ENCODE data around the gene GPR17. TPM values are rescaled to one million over a fixed set of nuclear protein-coding genes. Genes with fewer than 3 reads are reported as not detected.

Gene GPR17
- total and polyA plus RNA-seq, 9 of the 15 experiments (the other 6 are each of a cell fraction or from before 2014, with no cell fraction given): not detected

GRCh38 chr2:127638361-127639110 lies 7.4 kb upstream of the GPR17 start:
- intact Hi-C loops (cut with micrococcal nuclease) (no loop called here), in situ Hi-C loops (cut with MboI) (no loop called here)
- Histone ChIP-seq H3K79me2 (ENCODE audit: control insufficient read depth, insufficient read depth, low read length) (no peaks in the 10 kb centered on the region), H3K9ac (ENCODE audit: insufficient read depth in 1 of 2, low read depth in 2 of 2, low read length in 2 of 2) (peak overlapping the region in 1 of 2 experiments; percentile 76; a peak in 2 of 4 replicates), H3K4me3 (no peak overlapping the region), H3K4me1 (replicated peaks in 1 of 2; ENCODE audit: control insufficient read depth in 2 of 2, insufficient read depth in 2 of 2, low read length in 2 of 2) (peaks cover 14 to 73% of the 10 kb centered on the region in 2 experiments), H3K27ac (ENCODE audit: extremely low read depth, low read depth, low read length) (no peak overlapping the region), H3K9me3 (replicated peaks; ENCODE audit: control insufficient read depth, insufficient read depth, low read depth, low read length) (no peaks in the 10 kb centered on the region), H4K20me1 (replicated peaks; ENCODE audit: control insufficient read depth, insufficient read depth, low read length) (no peaks in the 10 kb centered on the region; the same call in 1 of the 2 replicates), H2AFZ (ENCODE audit: low read depth, low read length) (peak overlapping the region; percentile 78), H3K36me3 (ENCODE audit: control insufficient read depth, insufficient read depth, low read length) (no peaks in the 10 kb centered on the region), H3K9me1 (ENCODE audit: control insufficient read depth, insufficient read depth, low read length) (no peaks in the 10 kb centered on the region), H3K4me2 (ENCODE audit: insufficient read depth, low read length) (peak overlapping the region; percentile 41), H3K27me3 (ENCODE audit: control insufficient read depth in 2 of 2, insufficient read depth in 2 of 2, low read length in 2 of 2) (peaks cover 0 to 14% of the 10 kb centered on the region in 2 experiments; a peak in 2 of 5 replicates)
- 34% methylated on average over 21 of the region's 23 CpGs for WGBS (ENCODE audit: insufficient coverage, low coverage, missing lambda C conversion rate)
- FAIRE-seq (peak; percentile 72), ATAC-seq (peak; percentile 85), DNase-seq (ENCODE audit: extremely low read depth in 1 of 4, low spot score in 3 of 4) (peak; percentile 61 to 81 (median 76))
- ChIA-PET POLR2A (interaction anchor here (0.9 kb wide), 1 partner anchor 23 kb away, joined by 5 read pairs; no protein-coding TSS in a partner anchor), CTCF (ENCODE audit: low intra/inter-chr PET ratio) (no interaction called here)
- BruUV-seq (replicated peaks): no TSS peak
- TF ChIP-seq ETS2 (tag; IDR thresholded peaks at IDR 0.05; ENCODE audit: borderline replicate concordance, poor library complexity, severe bottlenecking) (no peak), ZKSCAN1 (IDR thresholded peaks at IDR 0.05; ENCODE audit: low read depth, low read length) (peak; percentile 96), L3MBTL2 (IDR thresholded peaks at IDR 0.05) (peak; percentile 55; the same call in 1 of the 2 replicates), ZNF395 (CRISPR knock-in tag; IDR thresholded peaks at IDR 0.05) (0 out of 2 replicates have a peak, but pooled peaks have one; percentile 15), CBX8 (IDR thresholded peaks at IDR 0.05; ENCODE audit: borderline replicate concordance, extremely low read depth, low read depth, low read length, poor library complexity, severe bottlenecking) (no peak), SETDB1 (IDR thresholded peaks at IDR 0.05; ENCODE audit: low read length) (no peak), BRF1 (IDR thresholded peaks at IDR 0.05; ENCODE audit: borderline replicate concordance, extremely low read depth, insufficient read length) (no peak), PRDM10 (IDR thresholded peaks at IDR 0.05; ENCODE audit: partially characterized antibody) (peak; percentile 16), CEBPB (tag; IDR thresholded peaks at IDR 0.05) (peak; percentile 54), MAZ (CRISPR knock-in tag; conservative IDR thresholded peaks at IDR 0.05 in 1 of 2, IDR thresholded peaks at IDR 0.05 in 1 of 2) (no peak), ATF1 (CRISPR knock-in tag; IDR thresholded peaks at IDR 0.05) (no peak), ATF1 (tag; IDR thresholded peaks at IDR 0.05) (0 out of 2 replicates have a peak, but pooled peaks have one; percentile 16), SMAD1 (IDR thresholded peaks at IDR 0.05; ENCODE audit: low read depth, low read length, partially characterized antibody) (no peak), E2F6 (IDR thresholded peaks at IDR 0.05; ENCODE audit: borderline replicate concordance in 1 of 2, extremely low read depth in 1 of 2, insufficient read depth in 1 of 2, insufficient read length in 1 of 2, low read depth in 1 of 2, low read length in 1 of 2, poor library complexity in 1 of 2, severe bottlenecking in 1 of 2) (peak in 1 of 2 experiments; percentile 62)

All from K562 (cell line).